ENCODE measurements around the gene ARID1B. TPM values are rescaled to one million over a fixed set of nuclear protein-coding genes. Genes with fewer than 3 reads are reported as not detected.

Gene ARID1B
- total RNA-seq, 1 experiment from 2014 or later, result 24.2 TPM

DNA sequence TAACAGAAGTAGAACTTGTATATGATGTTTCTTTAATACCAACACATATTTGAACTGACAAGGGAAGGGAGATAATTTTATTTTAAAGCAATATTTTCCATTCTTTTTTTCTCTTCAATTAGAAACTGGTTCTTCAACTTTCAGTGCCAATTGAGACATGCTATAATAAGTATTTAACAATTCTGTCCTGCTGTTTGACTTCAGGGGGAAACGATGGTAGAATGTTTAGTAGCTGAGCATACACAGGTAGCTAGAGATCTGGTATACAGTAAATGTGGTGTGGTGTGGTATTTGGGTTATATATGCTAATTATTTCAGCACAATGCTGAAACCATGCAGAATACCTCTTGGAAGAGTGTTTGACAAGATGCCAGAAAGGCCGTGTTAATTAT lies 156.9 kb downstream of the ARID1B start:
- ATAC-seq, result no peak; the same call in 1 of the 2 replicates
- H3K9me2 ChIP-seq (replicated peaks; ENCODE audit: low read length), result no peaks in the 10 kb centered on the region
- H4K20me1 ChIP-seq (ENCODE audit: low read length), result 0 out of 2 replicates have a peak, but pooled peaks cover 5% of the 10 kb centered on the region
- no peaks in the 10 kb centered on the region for H3K9me3 ChIP-seq (ENCODE audit: low read length)
- H3K27me3 ChIP-seq (ENCODE audit: low read length), result no peaks in the 10 kb centered on the region
- CTCF ChIA-PET, result no interaction called here
- POLR2A ChIA-PET (ENCODE audit: unreplicated experiment), result no interaction called here
- H3K27ac ChIP-seq (ENCODE audit: low read length), result no peak overlapping the region
- no peak overlapping the region for H3K9ac ChIP-seq (ENCODE audit: low read length)
- H3K4me1 ChIP-seq (ENCODE audit: insufficient read depth, low read length), result peaks cover 20% of the 10 kb centered on the region
- peak; percentile 60 for DNase-seq
- H3K79me2 ChIP-seq (ENCODE audit: low read length), result peaks cover 53% of the 10 kb centered on the region
- TF ChIP-seq EZH2 (IDR thresholded peaks at IDR 0.05; ENCODE audit: low read length, unreplicated experiment) (no peak), EZH2phosphoT487 (IDR thresholded peaks at IDR 0.05; ENCODE audit: borderline replicate concordance, low read length) (no peak)
- TF ChIP-seq, protein P1, sequence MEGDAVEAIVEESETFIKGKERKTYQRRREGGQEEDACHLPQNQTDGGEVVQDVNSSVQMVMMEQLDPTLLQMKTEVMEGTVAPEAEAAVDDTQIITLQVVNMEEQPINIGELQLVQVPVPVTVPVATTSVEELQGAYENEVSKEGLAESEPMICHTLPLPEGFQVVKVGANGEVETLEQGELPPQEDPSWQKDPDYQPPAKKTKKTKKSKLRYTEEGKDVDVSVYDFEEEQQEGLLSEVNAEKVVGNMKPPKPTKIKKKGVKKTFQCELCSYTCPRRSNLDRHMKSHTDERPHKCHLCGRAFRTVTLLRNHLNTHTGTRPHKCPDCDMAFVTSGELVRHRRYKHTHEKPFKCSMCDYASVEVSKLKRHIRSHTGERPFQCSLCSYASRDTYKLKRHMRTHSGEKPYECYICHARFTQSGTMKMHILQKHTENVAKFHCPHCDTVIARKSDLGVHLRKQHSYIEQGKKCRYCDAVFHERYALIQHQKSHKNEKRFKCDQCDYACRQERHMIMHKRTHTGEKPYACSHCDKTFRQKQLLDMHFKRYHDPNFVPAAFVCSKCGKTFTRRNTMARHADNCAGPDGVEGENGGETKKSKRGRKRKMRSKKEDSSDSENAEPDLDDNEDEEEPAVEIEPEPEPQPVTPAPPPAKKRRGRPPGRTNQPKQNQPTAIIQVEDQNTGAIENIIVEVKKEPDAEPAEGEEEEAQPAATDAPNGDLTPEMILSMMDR (conservative IDR thresholded peaks at IDR 0.05; ENCODE audit: low read depth, low read length), result no peak
- no peaks in the 10 kb centered on the region; the same call in 1 of the 2 replicates for H3K36me3 ChIP-seq (ENCODE audit: low read depth, low read length)
- H3K4me2 ChIP-seq (ENCODE audit: low read length), result peak overlapping the region; percentile 71
- no peak overlapping the region for H3K4me3 ChIP-seq (ENCODE audit: low read length)
- BruUV-seq (replicated peaks), result no TSS peak
- intact Hi-C loops (cut with micrococcal nuclease), result no loop called here
- H3F3A ChIP-seq (ENCODE audit: low read length, unreplicated experiment), result no peaks in the 10 kb centered on the region
- H2AFZ ChIP-seq (ENCODE audit: low read length), result no peak overlapping the region

GRCh38 chr6:156935000-156935399 lies 157.8 kb downstream of the ARID1B start:
- intact Hi-C loops (cut with micrococcal nuclease), result no loop called here
- H3K4me1 ChIP-seq (ENCODE audit: insufficient read depth, low read length), result peaks cover 20% of the 10 kb centered on the region

GRCh38 chr6:156938143-156938542 lies 161.0 kb downstream of the ARID1B start:
- Histone ChIP-seq H3K9me2 (replicated peaks; ENCODE audit: low read length) (no peaks in the 10 kb centered on the region), H3K9me3 (ENCODE audit: low read length) (no peaks in the 10 kb centered on the region), H3K4me1 (ENCODE audit: insufficient read depth, low read length) (peaks cover 20% of the 10 kb centered on the region), H3F3A (ENCODE audit: low read length, unreplicated experiment) (no peaks in the 10 kb centered on the region), H3K4me3 (ENCODE audit: low read length) (no peak overlapping the region), H2AFZ (ENCODE audit: low read length) (no peak overlapping the region), H3K79me2 (ENCODE audit: low read length) (peaks cover 78% of the 10 kb centered on the region), H3K36me3 (ENCODE audit: low read depth, low read length) (no peaks in the 10 kb centered on the region; the same call in 1 of the 2 replicates), H3K27me3 (ENCODE audit: low read length) (no peaks in the 10 kb centered on the region), H3K9ac (ENCODE audit: low read length) (no peak overlapping the region), H3K27ac (ENCODE audit: low read length) (no peak overlapping the region), H3K4me2 (ENCODE audit: low read length) (no peak overlapping the region), H4K20me1 (ENCODE audit: low read length) (0 out of 2 replicates have a peak, but pooled peaks cover 5% of the 10 kb centered on the region)
- no peak for DNase-seq
- POLR2A ChIA-PET (ENCODE audit: unreplicated experiment), result no interaction called here
- intact Hi-C loops (cut with micrococcal nuclease), result no loop called here
- ATAC-seq, result no peak
- no peak for TF ChIP-seq EZH2 (IDR thresholded peaks at IDR 0.05; ENCODE audit: low read length, unreplicated experiment)
- no peak for TF ChIP-seq EZH2phosphoT487 (IDR thresholded peaks at IDR 0.05; ENCODE audit: borderline replicate concordance, low read length)
- BruUV-seq (replicated peaks), result no TSS peak
- CTCF ChIA-PET, result no interaction called here

More at GRCh38 chr6:156935000-156935399, 157.8 kb downstream of the ARID1B start:
- Histone ChIP-seq H4K20me1 (ENCODE audit: low read length) (0 out of 2 replicates have a peak, but pooled peaks cover 5% of the 10 kb centered on the region), H3K4me3 (ENCODE audit: low read length) (no peak overlapping the region), H3K79me2 (ENCODE audit: low read length) (peaks cover 60% of the 10 kb centered on the region), H3K27me3 (ENCODE audit: low read length) (no peaks in the 10 kb centered on the region), H3K36me3 (ENCODE audit: low read depth, low read length) (no peaks in the 10 kb centered on the region; the same call in 1 of the 2 replicates), H2AFZ (ENCODE audit: low read length) (no peak overlapping the region), H3K9me2 (replicated peaks; ENCODE audit: low read length) (no peaks in the 10 kb centered on the region), H3F3A (ENCODE audit: low read length, unreplicated experiment) (no peaks in the 10 kb centered on the region), H3K9ac (ENCODE audit: low read length) (no peak overlapping the region), H3K9me3 (ENCODE audit: low read length) (no peaks in the 10 kb centered on the region), H3K4me2 (ENCODE audit: low read length) (no peak overlapping the region), H3K27ac (ENCODE audit: low read length) (no peak overlapping the region)
- TF ChIP-seq EZH2 (IDR thresholded peaks at IDR 0.05; ENCODE audit: low read length, unreplicated experiment) (no peak), EZH2phosphoT487 (IDR thresholded peaks at IDR 0.05; ENCODE audit: borderline replicate concordance, low read length) (no peak)
- TF ChIP-seq, protein P1 (conservative IDR thresholded peaks at IDR 0.05; ENCODE audit: low read depth, low read length), result no peak
- DNase-seq, result no peak
- BruUV-seq (replicated peaks), result no TSS peak
- no peak for ATAC-seq
- ChIA-PET CTCF (no interaction called here), POLR2A (ENCODE audit: unreplicated experiment) (interaction anchor here (0.5 kb wide), 1 partner anchor 1317 kb away, joined by 6 read pairs; no protein-coding TSS in a partner anchor)
